GM12872 (cell line): Measurements from ENCODE around the gene EHMT2.
A peak's percentile ranks its signal among the peaks of the same experiment; 100 is the strongest.

Experiments
- CTCF ChIP-seq: IDR thresholded peaks from 3 replicates; pipeline ENCODE4 v1.5.1; 2011; ENCODE audit warnings: low read depth, mild to moderate bottlenecking, low read length, moderate library complexity; ENCODE audit not compliant: insufficient read depth

Gene EHMT2

GRCh38 chr6:31922942-31923341 is 25.4 kb upstream of the EHMT2 start:
- TF ChIP-seq CTCF, result peak; percentile 27; the same call in 1 of the 3 replicates

GRCh38 chr6:31920811-31921210 is 23.3 kb upstream of the EHMT2 start:
- TF ChIP-seq CTCF, result no peak

- TF ChIP-seq CTCF, result no peak
These were observed 22.3 kb upstream of the EHMT2 start for GRCh38 chr6:31919624-31920303.

GRCh38 chr6:31918069-31918720 is 20.7 kb upstream of the EHMT2 start:
- TF ChIP-seq CTCF, result no peak

- no peak for TF ChIP-seq CTCF
These were observed 18.3 kb upstream of the EHMT2 start for GRCh38 chr6:31915756-31916155.

- no peak for TF ChIP-seq CTCF
These were observed 17.9 kb upstream of the EHMT2 start for GRCh38 chr6:31915351-31915750.

GRCh38 chr6:31911826-31912585 is 14.5 kb upstream of the EHMT2 start:
- no peak for TF ChIP-seq CTCF
